Progenitor cell of endocrine pancreas (in vitro differentiated cells): ENCODE measurements around the gene TMEM140. TPM values are rescaled to one million over a fixed set of nuclear protein-coding genes. Genes with fewer than 3 reads are reported as not detected.
A peak's percentile ranks its signal among the peaks of the same experiment; 100 is the strongest.

Source experiments
- DNase-seq: peaks from one replicate; pipeline ENCODE4 v3.0.0; 2021; ENCODE audit warnings: low spot score; ENCODE audit not compliant: unreplicated experiment
- H3K27ac Mint-ChIP-seq: 2 replicates; pipeline ENCODE4 v1.8.0; 2021; ENCODE audit warnings: mild to moderate bottlenecking, moderate library complexity, mixed read lengths
- H3K27me3 Mint-ChIP-seq: 2 replicates; pipeline ENCODE4 v1.8.0; 2021; ENCODE audit warnings: mixed read lengths
- H3K36me3 Mint-ChIP-seq: 2 replicates; pipeline ENCODE4 v1.8.0; 2022; ENCODE audit warnings: mixed read lengths; ENCODE audit not compliant: insufficient read depth
- H3K4me1 Mint-ChIP-seq: 2 replicates; pipeline ENCODE4 v1.8.0; 2021; ENCODE audit warnings: low read depth, mixed read lengths
- H3K4me3 Mint-ChIP-seq: 2 replicates; pipeline ENCODE4 v1.8.0; 2021; ENCODE audit warnings: low read depth, mild to moderate bottlenecking, moderate library complexity, mixed read lengths
- H3K9me3 Mint-ChIP-seq: 2 replicates; pipeline ENCODE4 v1.8.0; 2021; ENCODE audit warnings: low read depth, mixed read lengths
- CTCF ChIP-seq: fragments of 200-600 bp; sonication (generic); IDR thresholded peaks from one replicate; pipeline ENCODE4 v1.5.0; 2021; ENCODE audit warnings: antibody characterized with exemption, mild to moderate bottlenecking; ENCODE audit not compliant: unreplicated experiment
- total RNA-seq: library from RNA; stranded (reverse); gene quantifications from 2 replicates; pipeline ENCODE4 v1.2.1, GENCODE V29; 2021

TMEM140 gene
- total RNA-seq, 1 donor from 2014 or later, result 0.14 TPM

DNA sequence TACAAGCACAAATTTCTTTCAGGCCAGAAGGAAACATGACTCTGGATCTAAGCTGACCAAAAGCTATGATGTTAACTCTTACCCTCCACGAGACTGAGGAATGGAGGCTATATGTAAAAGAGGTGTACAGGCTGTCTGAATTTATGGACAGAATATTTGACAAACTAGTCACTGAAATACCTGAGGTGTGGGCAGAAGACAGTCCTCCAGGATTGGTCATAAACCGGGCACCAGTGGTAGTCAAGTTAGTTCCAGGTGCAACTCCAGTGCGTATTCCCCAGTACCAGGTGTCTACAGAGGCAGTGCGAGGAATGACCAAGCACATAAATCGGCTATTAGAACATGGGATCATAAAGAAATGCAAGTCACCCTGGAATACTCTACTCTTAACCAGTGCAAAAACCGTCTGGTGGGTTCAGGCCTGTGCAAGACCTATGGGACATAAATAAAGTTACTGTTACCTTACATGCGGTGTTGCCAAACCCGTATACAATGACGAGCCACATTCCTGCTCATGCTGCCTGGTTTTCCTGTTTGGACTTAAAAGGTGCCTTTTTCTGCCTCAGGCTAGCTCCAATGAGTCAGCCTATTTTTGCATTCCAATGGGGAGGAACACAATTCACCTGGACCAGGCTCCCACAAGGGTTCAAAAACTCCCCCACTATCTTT, 29.3 kb downstream of the TMEM140 start:
- H3K36me3 Mint-ChIP-seq, result peaks cover 19% of the 10 kb centered on the region
- no peaks in the 10 kb centered on the region for H3K27me3 Mint-ChIP-seq
- DNase-seq, result no peak

GRCh38 chr7:135178364-135178763, 30.5 kb downstream of the TMEM140 start:
- peaks cover 4% of the 10 kb centered on the region for H3K4me1 Mint-ChIP-seq

More for the DNA sequence above, 29.3 kb downstream of the TMEM140 start:
- TF ChIP-seq CTCF, result no peak
- no peak overlapping the region for H3K4me3 Mint-ChIP-seq
- no peak overlapping the region for H3K27ac Mint-ChIP-seq
- peaks cover 20% of the 10 kb centered on the region for H3K9me3 Mint-ChIP-seq
- H3K4me1 Mint-ChIP-seq, result peaks cover 4% of the 10 kb centered on the region

GRCh38 chr7:135179321-135179925, 31.6 kb downstream of the TMEM140 start:
- peak overlapping the region; percentile 15 for H3K27ac Mint-ChIP-seq
- H3K27me3 Mint-ChIP-seq, result no peaks in the 10 kb centered on the region
- peaks cover 41% of the 10 kb centered on the region for H3K36me3 Mint-ChIP-seq
- DNase-seq, result no peak
- no peak for TF ChIP-seq CTCF
- H3K4me3 Mint-ChIP-seq, result no peak overlapping the region
- H3K4me1 Mint-ChIP-seq, result peaks cover 4% of the 10 kb centered on the region
- H3K9me3 Mint-ChIP-seq, result peaks cover 32% of the 10 kb centered on the region

More at GRCh38 chr7:135178364-135178763, 30.5 kb downstream of the TMEM140 start:
- H3K9me3 Mint-ChIP-seq, result peaks cover 26% of the 10 kb centered on the region
- H3K27ac Mint-ChIP-seq, result no peak overlapping the region
- TF ChIP-seq CTCF, result no peak
- peaks cover 30% of the 10 kb centered on the region for H3K36me3 Mint-ChIP-seq
- no peak overlapping the region for H3K4me3 Mint-ChIP-seq
- no peak for DNase-seq
- no peaks in the 10 kb centered on the region for H3K27me3 Mint-ChIP-seq

- H3K4me3 Mint-ChIP-seq, result no peak overlapping the region
- no peak for DNase-seq
- no peaks in the 10 kb centered on the region for H3K27me3 Mint-ChIP-seq
- H3K36me3 Mint-ChIP-seq, result peaks cover 46% of the 10 kb centered on the region
- no peak overlapping the region for H3K27ac Mint-ChIP-seq
- H3K4me1 Mint-ChIP-seq, result peaks cover 4% of the 10 kb centered on the region
- H3K9me3 Mint-ChIP-seq, result peaks cover 32% of the 10 kb centered on the region
- no peak for TF ChIP-seq CTCF
Measured at GRCh38 chr7:135180122-135180521, 32.2 kb downstream of the TMEM140 start.

GRCh38 chr7:135181261-135181928, 33.5 kb downstream of the TMEM140 start:
- no peaks in the 10 kb centered on the region for H3K27me3 Mint-ChIP-seq
- no peak overlapping the region for H3K4me3 Mint-ChIP-seq
- H3K9me3 Mint-ChIP-seq, result peaks cover 32% of the 10 kb centered on the region

More at GRCh38 chr7:135181261-135181928, 33.5 kb downstream of the TMEM140 start:
- H3K27ac Mint-ChIP-seq, result no peak overlapping the region
- peaks cover 49% of the 10 kb centered on the region for H3K36me3 Mint-ChIP-seq
- no peak for DNase-seq
- H3K4me1 Mint-ChIP-seq, result peaks cover 4% of the 10 kb centered on the region
- TF ChIP-seq CTCF, result no peak
